GM08714 (cell line): ENCODE data around the gene DDX46.
A peak's percentile ranks its signal among the peaks of the same experiment; 100 is the strongest.
"Not testable (repeated sequence)": the region's sequence is repeated elsewhere in the genome, so short reads cannot be mapped to it uniquely, and the experiment has no call there.

Experiments used
- H3K4me3 ChIP-seq: fragments of 200-500 bp; sonication (Bioruptor generic); 2 replicates; pipeline ENCODE4 v1.5.1; 2014; ENCODE audit warnings: mild to moderate bottlenecking, low read length, inconsistent platforms
- ZNF274 ChIP-seq: IDR thresholded peaks from 2 replicates; pipeline ENCODE4 v1.6.1; 2012; ENCODE audit warnings: mild to moderate bottlenecking, low read depth, low read length

DDX46 gene

DNA sequence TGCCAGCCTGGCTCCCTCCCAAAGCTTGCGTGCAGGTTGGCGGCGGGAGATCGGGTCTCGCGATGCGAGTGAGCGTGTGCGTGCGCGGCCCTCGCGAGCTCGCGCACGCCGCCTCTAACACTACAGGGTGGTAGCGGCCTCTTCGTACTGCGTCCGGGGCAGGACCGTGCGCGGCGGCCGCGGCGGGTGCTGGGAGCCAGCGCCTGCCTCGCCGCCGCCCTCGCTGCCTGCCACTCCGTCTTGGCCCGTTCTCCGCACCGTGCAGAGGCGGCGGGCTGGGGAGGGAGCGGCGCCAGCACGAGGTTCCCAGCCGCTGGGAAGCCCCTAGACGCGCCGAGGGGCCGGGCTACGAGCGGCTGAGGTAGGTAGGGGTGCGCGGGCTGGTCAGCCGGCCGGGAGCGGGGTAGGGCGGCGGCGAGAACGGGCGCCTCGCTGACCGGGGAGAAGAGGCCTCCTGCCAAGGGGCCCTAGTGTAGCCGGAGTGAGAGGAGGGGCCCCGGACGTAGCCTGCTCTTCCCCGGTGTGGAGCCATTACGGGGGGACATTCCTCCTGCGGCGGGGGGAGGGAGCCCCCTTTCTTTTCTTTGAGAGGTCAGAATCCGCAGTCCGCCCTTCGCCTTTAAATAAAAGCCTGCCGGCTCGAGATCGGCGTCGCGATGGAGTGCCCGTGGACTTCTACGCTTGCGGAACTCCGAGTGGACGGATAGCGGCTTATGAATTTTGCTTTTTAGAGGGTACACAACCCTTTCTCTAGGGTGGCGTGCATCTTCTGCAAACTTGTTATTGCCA is 87.5 kb downstream of the DDX46 start, which contains the start of gene C5orf24:
C5orf24 (plus strand) TSS at position 117 of the 789 bp plus-strand sequence. CDS start 8,933 bp downstream, outside the sequence.
- H3K4me3 ChIP-seq = peak within 1 kb of the TSS; percentile 82
- TF ChIP-seq ZNF274 = no peak

DNA sequence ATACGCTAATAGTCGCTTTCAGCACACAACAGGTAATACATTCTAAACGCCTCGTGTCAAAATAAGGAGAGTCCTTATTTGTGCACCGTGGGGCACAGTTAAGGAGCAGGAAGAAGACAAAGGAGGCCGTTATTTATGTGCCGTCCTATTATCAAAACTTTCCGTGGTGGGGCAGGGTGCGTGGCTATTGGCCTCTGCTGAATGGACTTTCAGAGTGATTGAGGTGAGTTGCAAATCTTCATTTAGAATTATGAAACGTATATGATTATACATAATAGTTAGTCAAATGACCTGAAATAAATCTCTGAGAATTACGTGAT is 88.0 kb downstream of the DDX46 start:
- peak overlapping the region; percentile 82 for H3K4me3 ChIP-seq
- TF ChIP-seq ZNF274 = no peak

DNA sequence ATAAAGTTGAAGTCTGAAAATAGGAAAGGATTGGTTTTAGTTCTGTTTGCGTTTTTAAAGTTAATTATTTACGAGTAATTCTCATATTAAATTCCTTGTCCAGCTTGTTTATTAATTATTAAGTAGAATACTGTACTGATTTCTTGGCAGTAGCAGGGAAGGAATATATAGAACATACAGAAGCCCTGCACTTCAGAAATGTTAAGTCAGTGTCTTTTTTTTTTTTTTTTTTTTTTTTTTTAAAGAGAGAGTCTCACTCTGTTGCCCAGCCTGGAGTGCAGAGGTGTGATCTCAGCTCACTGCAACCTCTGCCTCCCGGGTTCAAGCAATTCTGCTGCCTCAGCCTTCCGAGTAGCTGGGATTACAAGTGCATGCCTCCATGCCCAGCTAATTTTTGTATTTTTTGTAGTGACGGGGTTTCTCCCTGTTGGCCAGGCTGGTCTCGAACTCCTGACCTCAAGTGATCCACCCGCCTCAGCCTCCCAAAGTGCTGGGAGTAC is 90.9 kb downstream of the DDX46 start:
- not testable (repeated sequence) for H3K4me3 ChIP-seq

DNA sequence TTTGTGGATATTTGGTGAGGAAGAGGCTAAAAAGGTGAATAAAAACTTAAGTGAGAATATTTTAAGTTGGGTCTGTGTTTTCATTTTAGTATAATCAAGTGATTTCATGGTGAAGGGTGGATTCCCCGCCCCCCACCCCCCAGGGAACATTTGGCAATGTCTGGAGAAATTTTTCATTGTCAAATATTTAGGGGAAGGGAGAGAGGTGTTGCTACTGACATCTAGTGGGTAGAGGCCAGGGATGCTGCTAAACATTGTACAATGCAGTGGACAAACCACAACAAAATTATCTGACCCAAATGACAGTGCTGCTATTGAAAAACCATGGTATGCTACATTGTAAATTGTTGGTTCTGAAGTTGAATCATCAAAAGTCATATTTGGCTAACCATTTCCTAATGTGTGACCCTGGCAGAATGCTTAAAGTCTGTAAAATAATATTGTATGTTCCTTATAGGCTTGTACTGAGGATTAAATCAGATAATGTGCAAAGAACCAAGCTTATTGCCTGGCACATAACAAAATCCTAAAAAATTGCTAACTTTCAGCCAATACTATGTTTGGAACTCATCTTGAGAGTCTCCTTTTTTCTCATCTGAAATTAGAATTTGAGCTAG is 92.8 kb downstream of the DDX46 start:
- H3K4me3 ChIP-seq = no peak overlapping the region
- TF ChIP-seq ZNF274 = no peak

DNA sequence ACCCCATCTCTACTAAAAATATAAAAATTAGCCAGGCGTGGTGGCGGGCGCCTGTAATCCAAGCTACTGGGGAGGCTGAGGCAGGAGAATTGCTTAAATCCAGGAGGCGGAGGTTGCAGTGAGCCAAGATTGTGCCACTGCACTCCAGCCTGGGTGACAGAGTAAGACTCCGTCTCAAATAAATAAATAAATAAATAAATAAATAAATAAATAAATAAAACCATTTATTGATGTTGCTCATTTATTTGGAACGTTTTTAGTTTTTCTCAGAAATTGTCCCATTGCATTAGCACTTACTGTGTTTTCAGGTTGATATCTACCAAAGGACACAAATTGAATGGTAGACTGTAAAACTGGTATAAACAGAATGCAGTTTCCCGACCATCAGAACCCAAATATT is 97.9 kb downstream of the DDX46 start:
- not testable (repeated sequence) for H3K4me3 ChIP-seq

DNA sequence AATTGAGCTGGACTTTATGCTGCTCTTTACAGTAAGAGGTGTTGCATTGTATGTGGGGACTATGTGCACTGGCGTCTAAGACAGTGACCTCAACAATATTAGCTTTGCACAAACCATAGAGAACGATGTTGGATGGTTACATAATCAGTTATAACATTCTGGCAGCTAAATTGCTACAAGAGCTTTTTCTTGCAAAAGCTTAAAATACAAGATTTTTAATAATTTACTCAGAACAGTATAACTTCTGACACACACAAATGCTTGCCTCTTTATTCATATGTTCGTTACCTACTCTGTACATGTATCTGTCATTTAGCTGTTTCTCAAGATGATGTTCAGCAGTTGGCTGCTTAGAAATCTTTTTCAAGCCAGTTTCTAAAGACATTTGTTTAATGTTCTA is 98.8 kb downstream of the DDX46 start:
- no peak for TF ChIP-seq ZNF274
- H3K4me3 ChIP-seq = no peak overlapping the region

DNA sequence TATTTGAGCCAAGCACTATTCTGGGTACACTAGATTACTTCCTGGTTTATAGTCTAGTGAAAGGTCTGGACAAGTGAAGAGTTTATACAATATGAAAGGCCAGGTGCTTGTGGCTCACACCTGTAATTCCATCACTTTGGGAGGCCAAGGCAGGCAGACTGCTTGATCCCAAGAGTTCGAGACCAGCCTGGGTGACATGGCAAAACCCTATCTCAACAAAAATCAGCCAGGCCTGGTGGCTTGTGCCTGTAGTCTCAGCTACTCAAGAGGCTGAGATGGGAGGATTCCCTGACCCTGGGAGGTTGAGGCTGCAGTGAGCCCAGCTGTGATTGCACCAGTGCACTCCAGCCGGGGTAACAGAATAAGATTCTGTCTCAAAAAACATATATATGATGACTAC is 106.1 kb downstream of the DDX46 start:
- H3K4me3 ChIP-seq = no peak overlapping the region
- no peak for TF ChIP-seq ZNF274

DNA sequence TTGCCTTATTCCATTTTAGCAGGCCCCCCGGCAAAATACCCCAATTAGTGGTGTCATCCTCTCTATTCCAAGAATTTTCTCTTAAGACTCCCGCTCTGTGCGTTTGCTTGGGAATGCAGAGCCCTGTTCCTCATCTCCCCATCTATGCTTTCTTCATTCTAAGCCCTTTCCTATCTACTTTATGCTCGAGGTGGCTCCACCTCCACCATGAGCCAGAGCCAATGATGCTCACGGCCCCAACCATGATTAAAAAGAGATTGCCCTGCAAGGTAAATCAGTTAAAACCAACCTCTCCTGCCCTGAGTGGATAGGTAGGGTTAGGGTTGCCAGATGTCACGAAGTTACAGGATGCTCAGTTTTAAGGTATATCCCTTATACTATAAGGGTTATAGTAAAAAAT is 114.9 kb downstream of the DDX46 start:
- H3K4me3 ChIP-seq = peak overlapping the region; percentile 77; the same call in 1 of the 2 replicates

DNA sequence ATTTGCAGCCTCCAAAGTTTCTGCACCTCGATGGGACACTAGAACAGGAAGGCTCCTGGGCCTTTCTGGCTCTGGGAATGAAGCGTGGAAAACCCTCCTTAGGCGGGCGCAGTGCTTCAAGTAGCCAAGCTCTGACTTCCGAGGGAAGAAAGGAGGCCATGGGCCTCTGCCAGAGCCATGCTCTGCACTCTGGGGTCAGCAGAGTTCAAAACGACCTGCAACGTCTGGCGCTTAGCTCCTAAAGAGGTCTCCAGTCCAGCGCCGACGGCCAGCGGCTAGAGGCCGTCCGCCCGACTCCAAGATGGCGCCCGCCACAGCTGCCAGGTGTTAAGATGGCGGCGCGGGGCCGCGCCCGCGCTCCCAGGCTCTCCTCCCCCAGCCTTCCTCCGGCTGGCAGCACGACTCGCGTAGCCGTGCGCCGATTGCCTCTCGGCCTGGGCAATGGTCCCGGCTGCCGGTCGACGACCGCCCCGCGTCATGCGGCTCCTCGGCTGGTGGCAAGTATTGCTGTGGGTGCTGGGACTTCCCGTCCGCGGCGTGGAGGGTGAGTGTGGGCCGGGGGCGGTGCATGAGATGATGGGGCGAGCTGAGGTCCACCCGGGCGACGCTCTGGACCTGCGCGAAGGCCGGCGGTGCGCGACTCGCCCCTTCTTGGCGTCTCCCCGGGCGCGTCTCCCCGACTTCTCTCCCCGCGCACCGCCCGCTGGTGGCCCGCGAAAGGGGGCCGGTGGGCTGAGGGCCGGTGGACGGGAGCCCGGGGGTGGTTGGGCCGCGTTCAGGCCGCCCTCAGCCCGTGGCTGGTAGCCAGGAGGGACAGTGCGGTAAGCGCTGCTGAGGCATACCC is 115.6 kb downstream of the DDX46 start, which contains the start of gene TXNDC15:
TXNDC15 (plus strand) TSS at position 385 of the 844 bp plus-strand sequence; CDS start at position 442, 57 bp downstream.
- H3K4me3 ChIP-seq = peak within 1 kb of the TSS; percentile 77
- no peak for TF ChIP-seq ZNF274

More for the DNA sequence above, 114.9 kb downstream of the DDX46 start:
- no peak for TF ChIP-seq ZNF274

DNA sequence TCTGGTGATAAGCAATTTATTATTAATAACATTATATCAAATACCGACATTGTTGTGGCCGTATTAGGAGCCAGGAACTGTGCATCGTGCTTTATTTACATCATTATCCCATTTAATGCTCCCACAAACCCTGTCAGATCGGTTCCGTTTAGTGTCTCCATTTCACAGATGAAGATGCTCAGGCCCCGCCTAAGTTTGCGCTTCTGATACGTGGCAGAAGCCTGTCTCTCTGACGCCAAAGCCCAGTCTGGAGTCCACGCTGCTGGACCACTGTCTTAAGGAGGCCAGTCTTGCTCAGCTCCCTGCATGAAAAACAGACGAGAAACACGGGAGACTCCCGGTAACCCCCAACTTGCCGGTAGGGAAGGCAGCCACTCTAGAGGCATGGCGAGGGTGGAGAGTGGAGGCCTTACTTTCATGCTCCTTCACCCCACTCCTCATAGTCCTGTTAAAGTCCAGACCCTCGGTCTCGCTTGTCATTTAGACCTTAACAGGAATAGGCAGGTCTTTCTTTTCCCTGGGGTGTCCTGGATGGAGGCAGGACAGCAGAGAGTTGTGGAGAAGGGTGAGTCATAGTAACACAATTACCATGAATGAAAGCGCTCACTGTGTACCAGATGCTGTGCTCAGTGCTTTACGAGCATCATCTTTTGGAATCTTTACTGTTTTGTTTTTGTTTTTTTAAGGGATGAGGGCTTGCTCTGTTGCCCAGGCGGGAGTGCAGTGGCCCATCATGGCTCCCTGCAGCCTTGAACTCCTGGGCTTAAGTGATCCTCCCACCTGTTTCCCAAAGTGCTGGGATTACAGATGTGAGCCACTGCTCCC is 116.5 kb downstream of the DDX46 start:
- TF ChIP-seq ZNF274 = no peak
- peak overlapping the region; percentile 77 for H3K4me3 ChIP-seq

DNA sequence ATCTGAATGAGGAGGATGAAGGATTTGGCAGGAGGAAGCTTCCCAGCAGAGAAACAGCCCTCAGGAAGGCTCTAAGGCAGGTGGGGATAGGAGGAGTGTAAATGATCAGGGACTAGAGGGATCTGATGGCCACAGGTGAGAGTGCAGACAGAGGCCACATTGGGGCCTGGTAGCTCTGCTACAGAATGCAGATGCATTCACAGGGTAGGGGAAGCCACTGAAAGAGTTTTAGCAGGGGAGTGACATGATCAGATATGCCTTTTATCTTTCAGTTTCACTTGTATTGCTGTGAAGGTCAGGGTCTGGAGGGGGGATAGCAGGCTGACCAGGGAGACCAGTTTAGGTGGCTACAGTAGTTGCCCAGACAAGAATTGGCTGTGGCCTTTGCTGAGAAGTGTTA is 118.6 kb downstream of the DDX46 start:
- TF ChIP-seq ZNF274 = no peak
- H3K4me3 ChIP-seq = peak overlapping the region; percentile 11; the same call in 1 of the 2 replicates

DNA sequence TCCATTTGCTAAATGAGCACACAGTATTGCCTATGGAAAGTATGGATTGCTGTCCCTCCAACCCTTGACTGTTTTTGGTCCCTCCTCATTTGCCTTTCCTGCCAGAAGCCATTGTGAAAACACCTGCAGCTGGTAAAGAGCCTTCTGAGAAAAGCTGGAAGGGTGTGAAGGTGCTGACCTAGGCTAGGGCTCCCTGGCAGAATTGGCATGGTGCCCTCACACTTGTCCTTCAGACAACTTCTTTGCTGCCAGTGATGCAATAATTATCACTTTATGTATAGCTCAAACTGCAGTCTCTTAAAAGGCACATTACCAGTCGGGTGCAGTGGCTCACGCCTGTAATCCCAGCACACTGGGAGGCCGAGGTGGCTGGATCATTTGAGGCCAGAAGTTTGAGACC is 119.8 kb downstream of the DDX46 start:
- no peak overlapping the region for H3K4me3 ChIP-seq
- TF ChIP-seq ZNF274 = no peak

DNA sequence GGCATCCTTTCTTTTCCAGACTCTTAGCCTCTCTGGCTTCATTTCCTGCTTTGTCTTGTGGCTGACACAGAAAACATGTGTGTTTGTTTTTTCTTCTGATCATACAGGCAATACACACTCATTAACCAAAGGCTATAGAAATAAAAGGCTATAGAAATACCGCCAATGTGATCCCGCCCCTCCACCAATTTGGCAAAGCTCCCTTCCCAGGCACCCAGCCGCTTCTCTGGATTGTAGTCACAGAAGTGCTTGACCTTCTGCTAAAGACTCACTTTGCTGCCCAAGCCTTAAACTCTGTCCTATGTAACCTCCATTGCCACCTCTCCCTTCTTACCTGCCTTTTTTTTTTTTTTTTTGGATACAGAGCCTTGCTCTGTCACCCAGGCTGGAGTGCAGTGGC is 120.9 kb downstream of the DDX46 start:
- no peak for TF ChIP-seq ZNF274
- no peak overlapping the region for H3K4me3 ChIP-seq
